ENCODE measurements around the gene CLECL1.

CLECL1 gene

DNA sequence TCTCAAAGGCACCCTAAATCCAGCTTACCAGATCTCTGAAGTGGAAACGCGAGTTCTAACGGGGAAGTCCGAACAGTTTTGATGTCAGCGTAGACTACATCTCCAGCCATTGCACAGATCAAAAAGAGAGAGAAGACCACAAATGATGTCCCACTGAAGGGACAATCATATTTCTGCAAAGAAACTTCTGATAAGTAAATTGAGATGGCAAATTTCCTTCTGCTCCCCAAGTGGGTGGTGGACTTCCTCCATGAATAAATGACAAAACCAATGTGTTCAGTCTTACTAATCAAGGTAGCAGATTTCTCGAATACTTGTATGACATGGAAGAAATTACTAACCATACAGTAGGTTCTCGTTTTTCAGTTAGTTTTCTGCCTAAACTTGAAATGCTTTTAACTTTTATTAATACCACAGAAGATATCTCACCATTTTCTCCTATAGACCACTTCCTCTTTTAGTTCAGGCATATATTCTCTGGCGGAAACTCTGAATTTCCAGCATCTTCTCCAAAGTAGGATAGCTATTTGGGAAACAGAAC, at the start of gene CLECL1:
Gene CLECL1, minus strand, starts transcription at position 177 of the 541 bp plus-strand sequence.
- no peak for DNase-seq (ENCODE audit: low read depth in 2 of 2)

GRCh38 chr12:9781360-9781759, 48.5 kb upstream of the CLECL1 start:
- DNase-seq (ENCODE audit: low read depth in 2 of 2), result no peak

GRCh38 chr12:9779209-9779608, 46.3 kb upstream of the CLECL1 start:
- DNase-seq (ENCODE audit: low read depth in 2 of 2), result no peak

- no peak for DNase-seq (ENCODE audit: low read depth in 2 of 2)
Observed at GRCh38 chr12:9776781-9777180, 43.9 kb upstream of the CLECL1 start.

GRCh38 chr12:9773216-9773877, 40.5 kb upstream of the CLECL1 start:
- DNase-seq (ENCODE audit: low read depth in 2 of 2), result no peak

GRCh38 chr12:9763025-9763424, 30.1 kb upstream of the CLECL1 start:
- DNase-seq (ENCODE audit: low read depth in 2 of 2), result no peak

DNA sequence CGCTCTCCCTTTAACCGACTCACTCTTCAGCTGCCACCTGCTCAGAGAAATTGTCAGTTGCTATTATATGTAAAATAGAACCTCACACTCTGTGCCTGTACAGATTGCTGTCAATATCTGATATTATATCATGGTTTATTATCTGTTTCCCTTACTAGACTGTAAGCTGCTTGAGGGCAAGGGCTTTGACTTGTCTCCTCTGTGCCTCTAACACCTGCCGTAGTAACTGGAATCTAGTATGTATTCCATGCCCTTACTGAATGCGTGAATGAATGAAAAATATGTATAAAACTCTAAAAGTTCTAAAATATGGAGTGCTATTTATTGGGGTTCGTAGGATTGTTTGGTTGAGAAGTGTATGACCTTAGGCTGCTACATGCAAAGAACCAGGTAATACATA, 29.5 kb upstream of the CLECL1 start:
- DNase-seq (ENCODE audit: low read depth in 2 of 2), result no peak

DNA sequence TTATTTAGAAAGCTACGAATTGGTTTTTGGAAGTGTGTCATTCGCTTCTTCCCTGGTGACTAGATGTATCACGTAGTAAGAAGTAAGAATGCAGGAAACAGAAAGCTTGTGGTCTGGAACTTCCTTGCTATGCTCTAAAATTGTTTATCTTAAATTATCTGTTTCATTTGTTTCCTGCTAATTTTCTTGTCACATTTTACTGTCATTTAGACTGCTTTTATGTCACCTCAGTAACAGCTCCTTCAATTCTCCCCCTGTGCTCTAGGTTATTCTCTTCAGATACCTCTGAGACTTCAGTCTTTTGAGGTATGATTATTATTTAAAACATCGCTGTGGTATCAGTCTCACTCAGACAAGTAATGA, 28.5 kb upstream of the CLECL1 start:
- no peak for DNase-seq (ENCODE audit: low read depth in 2 of 2)

DNA sequence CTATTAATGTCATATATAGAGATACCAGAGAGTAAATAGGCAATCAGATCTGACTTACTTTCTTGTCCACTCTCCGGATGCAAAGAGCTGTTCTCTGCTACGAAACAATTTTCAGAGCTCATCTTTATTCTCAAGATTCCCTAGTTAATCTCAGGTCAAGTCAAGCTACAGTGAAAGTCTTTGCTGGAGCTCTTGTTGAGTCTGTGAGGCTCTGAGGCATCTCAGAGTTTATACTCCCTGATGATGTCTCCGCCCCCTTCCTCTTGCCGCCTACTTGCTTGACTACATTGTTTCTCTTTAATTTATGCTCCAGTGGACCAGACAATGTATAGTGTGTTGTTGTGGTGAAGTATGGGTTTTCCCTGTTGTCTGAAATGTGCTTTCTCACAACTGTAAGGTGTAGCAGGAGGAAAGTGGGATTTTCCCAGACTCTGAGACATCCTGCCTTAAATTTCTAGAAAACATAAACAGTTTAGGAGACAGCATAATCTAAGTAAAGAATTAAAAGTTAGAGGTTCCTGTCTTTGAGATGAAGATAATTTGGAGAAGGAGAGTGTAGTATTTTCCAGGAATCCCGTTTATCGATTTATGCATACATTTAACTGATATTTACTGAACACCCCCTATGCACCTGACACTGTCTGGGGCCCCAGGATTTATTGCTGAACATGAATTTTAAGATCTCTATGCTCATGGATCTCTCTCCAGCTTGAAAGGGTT, 28.0 kb upstream of the CLECL1 start, which contains the start of gene CD69:
Gene CD69, minus strand, starts transcription at position 203 of the 720 bp plus-strand sequence. Its CDS starts 81 bp downstream, at position 122.
- peak; percentile 70 to 71 for DNase-seq (ENCODE audit: low read depth in 2 of 2)

DNA sequence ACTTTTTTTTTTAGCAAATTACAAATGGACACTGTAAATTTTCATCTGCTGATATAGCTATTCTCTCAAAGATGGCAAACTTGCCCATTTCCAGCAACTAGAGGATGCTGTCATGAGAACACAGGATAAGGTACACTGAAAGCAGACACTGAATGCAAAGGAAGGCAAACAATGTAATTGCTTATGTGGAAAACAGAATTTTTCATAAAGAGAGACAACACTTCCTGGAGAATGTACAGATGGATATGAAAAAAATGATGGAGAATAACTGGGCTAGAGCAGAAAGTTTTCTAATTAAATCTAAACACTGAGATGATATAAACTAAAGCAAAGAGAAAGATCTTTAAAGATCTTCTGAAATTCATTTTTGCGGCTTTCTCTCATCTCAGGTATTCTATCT, 27.2 kb upstream of the CLECL1 start:
- no peak for DNase-seq (ENCODE audit: low read depth in 2 of 2)

- DNase-seq (ENCODE audit: low read depth in 2 of 2), result no peak
Observed at GRCh38 chr12:9759694-9760093, 26.8 kb upstream of the CLECL1 start.

DNA sequence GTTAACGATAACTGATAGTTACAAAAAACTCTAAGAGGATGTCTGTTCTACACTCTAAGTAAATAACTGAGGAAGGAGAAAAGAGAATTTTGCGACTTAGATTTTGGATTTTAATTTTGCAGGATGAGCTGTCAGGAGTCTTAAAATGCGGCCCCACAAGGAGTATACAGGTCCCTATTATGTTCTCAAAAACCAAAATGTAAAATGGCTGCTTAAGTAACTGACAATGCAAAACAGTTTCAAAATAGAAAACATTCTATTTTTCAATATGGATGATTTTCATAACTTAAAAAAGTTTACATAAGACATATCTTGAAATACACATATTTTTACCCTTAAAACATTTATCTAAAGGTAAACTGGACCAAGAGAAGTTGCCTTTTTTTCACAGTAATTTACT, 25.2 kb upstream of the CLECL1 start:
- DNase-seq (ENCODE audit: low read depth in 2 of 2), result no peak

GRCh38 chr12:9757433-9758025, 24.6 kb upstream of the CLECL1 start:
- DNase-seq (ENCODE audit: low read depth in 2 of 2), result no peak

DNA sequence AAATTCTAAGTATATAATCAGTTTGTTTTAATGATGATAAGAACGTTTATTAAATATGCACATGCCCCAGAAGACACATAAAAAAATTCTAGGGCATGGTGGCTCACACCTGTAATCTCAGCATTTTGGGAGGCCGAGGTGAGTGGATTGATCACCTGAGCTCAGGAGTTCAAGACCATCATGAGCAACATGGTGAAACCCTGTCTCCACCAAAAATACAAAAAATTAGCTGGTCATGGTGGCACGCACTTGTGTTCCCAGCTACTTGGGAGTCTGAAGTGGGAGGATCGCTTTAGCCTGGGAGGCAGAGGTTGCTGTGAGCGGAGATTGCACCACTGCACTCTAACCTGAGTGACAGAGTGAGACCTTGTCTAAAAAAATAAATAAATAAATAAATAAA, 23.8 kb upstream of the CLECL1 start:
- no peak for DNase-seq (ENCODE audit: low read depth in 2 of 2)

- DNase-seq (ENCODE audit: low read depth in 2 of 2), result no peak
Observed at GRCh38 chr12:9756170-9756569, 23.3 kb upstream of the CLECL1 start.

DNA sequence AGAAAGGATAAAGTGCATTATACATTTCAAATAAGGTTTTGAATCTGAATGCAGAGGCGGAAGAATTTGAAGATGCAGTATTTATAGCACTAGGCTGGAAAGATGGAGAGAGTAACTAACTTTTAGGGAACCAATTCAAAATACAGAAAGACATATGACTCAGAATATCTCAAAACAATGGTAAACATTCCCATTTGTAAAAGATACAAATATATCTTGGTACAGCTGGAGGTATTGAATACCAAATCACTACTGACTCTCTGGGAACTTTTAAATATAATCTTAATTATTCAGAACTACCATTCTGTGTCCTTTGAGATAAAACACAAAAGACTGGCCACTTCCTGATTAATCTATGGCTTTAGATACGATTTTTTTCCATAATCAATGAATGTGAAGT, 22.7 kb upstream of the CLECL1 start:
- no peak for DNase-seq (ENCODE audit: low read depth in 2 of 2)

DNA sequence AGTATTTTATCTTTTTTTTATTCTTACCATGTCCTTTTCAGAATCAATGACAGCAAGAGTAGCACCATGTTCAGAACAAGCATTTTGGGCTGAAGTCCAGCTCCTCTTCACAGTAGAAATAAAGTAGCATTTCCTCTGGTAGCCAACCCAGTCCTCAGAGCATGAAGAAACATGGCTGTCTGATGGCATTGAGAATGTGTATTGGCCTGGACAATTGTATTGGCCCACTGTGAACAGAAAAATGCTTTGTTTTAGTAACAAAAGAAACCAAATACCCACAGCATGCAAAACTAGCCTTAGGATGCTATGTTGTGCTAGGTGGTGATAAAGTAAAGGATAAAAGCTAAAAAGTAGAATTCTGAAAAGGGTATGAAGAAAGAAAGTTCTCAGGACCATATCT, 22.1 kb upstream of the CLECL1 start:
- DNase-seq (ENCODE audit: low read depth in 2 of 2), result no peak

GRCh38 chr12:9754099-9754927, 21.4 kb upstream of the CLECL1 start:
- no peak for DNase-seq (ENCODE audit: low read depth in 2 of 2)

GRCh38 chr12:9753498-9753897, 20.6 kb upstream of the CLECL1 start:
- DNase-seq (ENCODE audit: low read depth in 2 of 2), result no peak

- no peak for DNase-seq (ENCODE audit: low read depth in 2 of 2)
Observed at GRCh38 chr12:9753073-9753472, 20.2 kb upstream of the CLECL1 start.

DNA sequence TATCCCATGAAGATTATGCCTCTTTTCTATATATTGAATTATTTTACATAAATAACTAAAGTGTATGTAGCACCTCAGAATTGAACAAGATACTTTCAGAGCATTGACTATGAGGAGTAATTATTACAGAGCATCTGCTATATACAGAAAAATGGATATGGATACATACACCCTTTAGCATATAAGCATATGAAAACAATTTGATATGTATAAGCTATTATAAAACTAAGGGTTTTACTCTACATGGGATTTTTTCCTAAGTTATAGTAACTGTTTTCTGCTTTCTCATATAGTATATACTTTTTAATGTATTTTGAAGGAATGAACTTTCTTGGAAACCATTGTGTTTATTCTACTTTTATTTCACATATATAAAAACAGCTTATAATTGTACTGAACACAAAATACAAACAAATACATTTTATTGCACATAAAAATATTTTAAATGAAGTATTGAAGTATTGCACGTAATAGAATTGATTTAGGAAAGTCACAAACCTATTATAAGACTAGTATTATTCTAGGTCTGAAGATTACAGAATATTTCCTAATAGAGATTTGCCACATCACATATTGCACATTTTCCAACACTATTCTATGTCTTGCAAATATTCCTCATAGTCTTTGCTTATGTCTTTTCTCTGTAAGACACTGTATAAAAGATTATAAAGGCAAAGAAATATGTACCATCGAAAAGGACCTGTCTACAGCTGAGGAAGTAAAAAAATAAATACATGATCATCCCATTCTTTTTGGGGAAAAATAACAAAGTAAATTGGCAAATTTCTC, 19.4 kb upstream of the CLECL1 start:
- no peak for DNase-seq (ENCODE audit: low read depth in 2 of 2)
